Measurements from ENCODE around the gene HMX1.

Gene HMX1

GRCh38 chr4:8842614-8843013 lies 29.0 kb downstream of the HMX1 start:
- no peak for DNase-seq (ENCODE audit: low read depth)

GRCh38 chr4:8841678-8842268 lies 29.9 kb downstream of the HMX1 start:
- no peak for DNase-seq (ENCODE audit: low read depth)

GRCh38 chr4:8840816-8841455 lies 30.7 kb downstream of the HMX1 start:
- no peak for DNase-seq (ENCODE audit: low read depth)

- DNase-seq (ENCODE audit: low read depth): no peak
Measured at GRCh38 chr4:8840006-8840793, 31.4 kb downstream of the HMX1 start.

GRCh38 chr4:8838961-8839431 lies 32.6 kb downstream of the HMX1 start:
- no peak for DNase-seq (ENCODE audit: low read depth)

GRCh38 chr4:8838296-8838960 lies 33.2 kb downstream of the HMX1 start:
- DNase-seq (ENCODE audit: low read depth): no peak

GRCh38 chr4:8837181-8837841 lies 34.3 kb downstream of the HMX1 start:
- no peak for DNase-seq (ENCODE audit: low read depth)

GRCh38 chr4:8836664-8837171 lies 34.9 kb downstream of the HMX1 start:
- DNase-seq (ENCODE audit: low read depth): no peak

- DNase-seq (ENCODE audit: low read depth): no peak
Measured at GRCh38 chr4:8835521-8836365, 35.9 kb downstream of the HMX1 start.

- DNase-seq (ENCODE audit: low read depth): no peak
Measured at GRCh38 chr4:8834681-8835220, 36.9 kb downstream of the HMX1 start.

- DNase-seq (ENCODE audit: low read depth): no peak
Measured at GRCh38 chr4:8832113-8832915, 39.3 kb downstream of the HMX1 start.

GRCh38 chr4:8831221-8832112 lies 40.2 kb downstream of the HMX1 start:
- no peak for DNase-seq (ENCODE audit: low read depth)

GRCh38 chr4:8830611-8831200 lies 40.9 kb downstream of the HMX1 start:
- DNase-seq (ENCODE audit: low read depth): no peak

- no peak for DNase-seq (ENCODE audit: low read depth)
Measured at GRCh38 chr4:8830056-8830455, 41.6 kb downstream of the HMX1 start.

- DNase-seq (ENCODE audit: low read depth): no peak
Measured at GRCh38 chr4:8829584-8829983, 42.1 kb downstream of the HMX1 start.

GRCh38 chr4:8828869-8829268 lies 42.8 kb downstream of the HMX1 start:
- DNase-seq (ENCODE audit: low read depth): no peak

GRCh38 chr4:8821151-8821950 lies 50.3 kb downstream of the HMX1 start:
- DNase-seq (ENCODE audit: low read depth): no peak
